WTC11 (cell line): ENCODE measurements around the gene CAMKMT.

ENCODE experiments used
- CBFB ChIP-seq: sonication (generic); formaldehyde crosslinking; IDR thresholded peaks from 2 replicates; pipeline ENCODE4 v1.8.1; 2022; ENCODE audit warnings: mild to moderate bottlenecking, low read depth, missing genetic modification reagents
- CREM ChIP-seq: sonication (generic); formaldehyde crosslinking; IDR thresholded peaks from 2 replicates; pipeline ENCODE4 v1.8.1; 2022; ENCODE audit warnings: mild to moderate bottlenecking, missing genetic modification reagents, moderate library complexity
- ESRRA ChIP-seq: sonication (generic); formaldehyde crosslinking; IDR thresholded peaks from 2 replicates; pipeline ENCODE4 v1.8.1; 2022; ENCODE audit warnings: mild to moderate bottlenecking, missing genetic modification reagents, borderline replicate concordance
- NFYB ChIP-seq: sonication (generic); formaldehyde crosslinking; conservative IDR thresholded peaks from 2 replicates; pipeline ENCODE4 v1.8.0; 2022; ENCODE audit warnings: low read depth, missing genetic modification reagents
- NR2C2 ChIP-seq: sonication (generic); formaldehyde crosslinking; IDR thresholded peaks from 2 replicates; pipeline ENCODE4 v1.8.0; 2022; ENCODE audit warnings: mild to moderate bottlenecking, missing genetic modification reagents
- RELA ChIP-seq: sonication (generic); formaldehyde crosslinking; IDR thresholded peaks from 2 replicates; pipeline ENCODE4 v1.8.1; 2022; ENCODE audit warnings: missing genetic modification reagents, mild to moderate bottlenecking, borderline replicate concordance
- TCF7 ChIP-seq: sonication (generic); formaldehyde crosslinking; IDR thresholded peaks from 2 replicates; pipeline ENCODE4 v1.8.0; 2022; ENCODE audit warnings: mild to moderate bottlenecking, low read depth, missing genetic modification reagents, moderate library complexity
- ZNF263 ChIP-seq: sonication (generic); formaldehyde crosslinking; IDR thresholded peaks from 2 replicates; pipeline ENCODE4 v1.8.1; 2022; ENCODE audit warnings: low read depth, mild to moderate bottlenecking, moderate library complexity, missing genetic modification reagents
- TF ChIP-seq, protein P1 (sequence below): fragments of 200-600 bp; IDR thresholded peaks from 2 replicates; pipeline ENCODE4 v1.8.0; 2022; ENCODE audit warnings: antibody characterized with exemption
- TF ChIP-seq, protein P2 (sequence below): sonication (generic); formaldehyde crosslinking; IDR thresholded peaks from 2 replicates; pipeline ENCODE4 v1.8.0; 2022; ENCODE audit warnings: mild to moderate bottlenecking, missing genetic modification reagents
- TF ChIP-seq, protein P3 (sequence below): sonication (generic); formaldehyde crosslinking; IDR thresholded peaks from 2 replicates; pipeline ENCODE4 v1.8.0; 2022; ENCODE audit warnings: mild to moderate bottlenecking, missing genetic modification reagents
- TF ChIP-seq, protein P4 (sequence below): sonication (generic); formaldehyde crosslinking; IDR thresholded peaks from 2 replicates; pipeline ENCODE4 v1.8.1; 2022; ENCODE audit warnings: low read depth, mild to moderate bottlenecking, moderate library complexity, missing genetic modification reagents, borderline replicate concordance
- TF ChIP-seq, protein P5 (sequence below): sonication (generic); formaldehyde crosslinking; IDR thresholded peaks from 2 replicates; pipeline ENCODE4 v1.8.1; 2022; ENCODE audit warnings: low read depth, missing genetic modification reagents, borderline replicate concordance

DNA sequence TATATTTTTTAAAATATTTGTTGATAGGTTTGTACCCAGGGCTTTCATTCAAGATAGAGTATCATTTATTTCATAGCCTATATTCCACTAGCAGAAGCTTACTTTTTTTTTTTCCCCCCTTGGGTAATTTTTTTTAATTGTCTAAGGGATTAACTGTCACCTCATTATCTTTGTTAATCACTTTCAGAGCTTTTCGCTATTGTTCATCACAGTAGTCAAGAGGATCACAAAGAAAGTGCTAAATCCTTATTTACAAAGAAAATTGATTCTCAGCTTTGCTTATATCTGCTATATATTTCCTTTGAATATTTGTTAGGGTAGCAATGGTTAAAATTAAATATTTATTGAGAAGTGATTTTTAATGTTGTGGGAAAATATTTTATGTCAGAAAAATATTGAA, 59.0 kb downstream of the CAMKMT start:
- TF ChIP-seq, protein P1, sequence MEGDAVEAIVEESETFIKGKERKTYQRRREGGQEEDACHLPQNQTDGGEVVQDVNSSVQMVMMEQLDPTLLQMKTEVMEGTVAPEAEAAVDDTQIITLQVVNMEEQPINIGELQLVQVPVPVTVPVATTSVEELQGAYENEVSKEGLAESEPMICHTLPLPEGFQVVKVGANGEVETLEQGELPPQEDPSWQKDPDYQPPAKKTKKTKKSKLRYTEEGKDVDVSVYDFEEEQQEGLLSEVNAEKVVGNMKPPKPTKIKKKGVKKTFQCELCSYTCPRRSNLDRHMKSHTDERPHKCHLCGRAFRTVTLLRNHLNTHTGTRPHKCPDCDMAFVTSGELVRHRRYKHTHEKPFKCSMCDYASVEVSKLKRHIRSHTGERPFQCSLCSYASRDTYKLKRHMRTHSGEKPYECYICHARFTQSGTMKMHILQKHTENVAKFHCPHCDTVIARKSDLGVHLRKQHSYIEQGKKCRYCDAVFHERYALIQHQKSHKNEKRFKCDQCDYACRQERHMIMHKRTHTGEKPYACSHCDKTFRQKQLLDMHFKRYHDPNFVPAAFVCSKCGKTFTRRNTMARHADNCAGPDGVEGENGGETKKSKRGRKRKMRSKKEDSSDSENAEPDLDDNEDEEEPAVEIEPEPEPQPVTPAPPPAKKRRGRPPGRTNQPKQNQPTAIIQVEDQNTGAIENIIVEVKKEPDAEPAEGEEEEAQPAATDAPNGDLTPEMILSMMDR, result no peak
- TF ChIP-seq CREM (CRISPR knock-in tag) (no peak), NFYB (CRISPR knock-in tag) (no peak), ZNF263 (CRISPR knock-in tag) (no peak), RELA (no peak), NR2C2 (no peak), TCF7 (CRISPR knock-in tag) (no peak), CBFB (CRISPR knock-in tag) (no peak), ESRRA (CRISPR knock-in tag) (no peak)
- TF ChIP-seq, protein P2, sequence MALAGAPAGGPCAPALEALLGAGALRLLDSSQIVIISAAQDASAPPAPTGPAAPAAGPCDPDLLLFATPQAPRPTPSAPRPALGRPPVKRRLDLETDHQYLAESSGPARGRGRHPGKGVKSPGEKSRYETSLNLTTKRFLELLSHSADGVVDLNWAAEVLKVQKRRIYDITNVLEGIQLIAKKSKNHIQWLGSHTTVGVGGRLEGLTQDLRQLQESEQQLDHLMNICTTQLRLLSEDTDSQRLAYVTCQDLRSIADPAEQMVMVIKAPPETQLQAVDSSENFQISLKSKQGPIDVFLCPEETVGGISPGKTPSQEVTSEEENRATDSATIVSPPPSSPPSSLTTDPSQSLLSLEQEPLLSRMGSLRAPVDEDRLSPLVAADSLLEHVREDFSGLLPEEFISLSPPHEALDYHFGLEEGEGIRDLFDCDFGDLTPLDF (CRISPR knock-in tag), result no peak
- TF ChIP-seq, protein P3, sequence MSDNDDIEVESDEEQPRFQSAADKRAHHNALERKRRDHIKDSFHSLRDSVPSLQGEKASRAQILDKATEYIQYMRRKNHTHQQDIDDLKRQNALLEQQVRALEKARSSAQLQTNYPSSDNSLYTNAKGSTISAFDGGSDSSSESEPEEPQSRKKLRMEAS (CRISPR knock-in tag), result no peak
- TF ChIP-seq, protein P4, sequence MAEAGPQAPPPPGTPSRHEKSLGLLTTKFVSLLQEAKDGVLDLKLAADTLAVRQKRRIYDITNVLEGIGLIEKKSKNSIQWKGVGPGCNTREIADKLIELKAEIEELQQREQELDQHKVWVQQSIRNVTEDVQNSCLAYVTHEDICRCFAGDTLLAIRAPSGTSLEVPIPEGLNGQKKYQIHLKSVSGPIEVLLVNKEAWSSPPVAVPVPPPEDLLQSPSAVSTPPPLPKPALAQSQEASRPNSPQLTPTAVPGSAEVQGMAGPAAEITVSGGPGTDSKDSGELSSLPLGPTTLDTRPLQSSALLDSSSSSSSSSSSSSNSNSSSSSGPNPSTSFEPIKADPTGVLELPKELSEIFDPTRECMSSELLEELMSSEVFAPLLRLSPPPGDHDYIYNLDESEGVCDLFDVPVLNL (CRISPR knock-in tag), result no peak
- TF ChIP-seq, protein P5, sequence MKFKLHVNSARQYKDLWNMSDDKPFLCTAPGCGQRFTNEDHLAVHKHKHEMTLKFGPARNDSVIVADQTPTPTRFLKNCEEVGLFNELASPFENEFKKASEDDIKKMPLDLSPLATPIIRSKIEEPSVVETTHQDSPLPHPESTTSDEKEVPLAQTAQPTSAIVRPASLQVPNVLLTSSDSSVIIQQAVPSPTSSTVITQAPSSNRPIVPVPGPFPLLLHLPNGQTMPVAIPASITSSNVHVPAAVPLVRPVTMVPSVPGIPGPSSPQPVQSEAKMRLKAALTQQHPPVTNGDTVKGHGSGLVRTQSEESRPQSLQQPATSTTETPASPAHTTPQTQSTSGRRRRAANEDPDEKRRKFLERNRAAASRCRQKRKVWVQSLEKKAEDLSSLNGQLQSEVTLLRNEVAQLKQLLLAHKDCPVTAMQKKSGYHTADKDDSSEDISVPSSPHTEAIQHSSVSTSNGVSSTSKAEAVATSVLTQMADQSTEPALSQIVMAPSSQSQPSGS (CRISPR knock-in tag), result no peak
